SU-DHL-6 (cell line): ENCODE data around the gene TFDP2.
"Not testable (repeated sequence)": the region's sequence is repeated elsewhere in the genome, so short reads cannot be mapped to it uniquely, and the experiment has no call there.

Source experiments
- H2AFZ ChIP-seq: fragments of 200-600 bp; sonication (generic); 2 replicates; pipeline ENCODE4 v1.6.1; 2014; ENCODE audit warnings: low read depth, mild to moderate bottlenecking, moderate library complexity, mixed read lengths, antibody characterized with exemption, low read length; ENCODE audit not compliant: severe bottlenecking
- H3F3A ChIP-seq: fragments of 200-600 bp; shearing (Covaris generic); 2 replicates; pipeline ENCODE4 v1.6.0; 2016; ENCODE audit warnings: antibody characterized with exemption, mild to moderate bottlenecking; ENCODE audit not compliant: insufficient read depth
- H3K27ac ChIP-seq: fragments of 200-600 bp; sonication (generic); 2 replicates; pipeline ENCODE4 v1.5.1; 2016; ENCODE audit warnings: low read depth, mild to moderate bottlenecking, low read length, moderate library complexity, mixed read lengths
- H3K27me3 ChIP-seq: fragments of 200-600 bp; sonication (generic), shearing (Covaris generic); 2 replicates; pipeline ENCODE4 v1.6.0; 2014; ENCODE audit warnings: mild to moderate bottlenecking, low read length
- H3K36me3 ChIP-seq: fragments of 200-600 bp; sonication (generic); 2 replicates; pipeline ENCODE4 v1.6.1; 2014; ENCODE audit warnings: mild to moderate bottlenecking, low read length, mixed read lengths
- H3K4me2 ChIP-seq: fragments of 300-600, 200-600 bp; shearing (Covaris generic), sonication (generic); 2 replicates; pipeline ENCODE4 v1.6.0; 2014; ENCODE audit warnings: low read length, low read depth, mild to moderate bottlenecking; ENCODE audit not compliant: poor library complexity, severe bottlenecking
- H3K4me3 ChIP-seq: fragments of 200-600 bp; sonication (generic); 2 replicates; pipeline ENCODE4 v1.5.1; 2014; ENCODE audit warnings: antibody characterized with exemption, low read length, mild to moderate bottlenecking, mixed read lengths; ENCODE audit not compliant: insufficient read depth, poor library complexity, severe bottlenecking
- H3K79me2 ChIP-seq: fragments of 200-600 bp; sonication (generic); 2 replicates; pipeline ENCODE4 v1.6.1; 2014; ENCODE audit warnings: mild to moderate bottlenecking, low read length, moderate library complexity; ENCODE audit not compliant: insufficient read depth
- H3K9ac ChIP-seq: fragments of 200-600 bp; sonication (generic); 2 replicates; pipeline ENCODE4 v1.7.0; 2014; ENCODE audit warnings: mild to moderate bottlenecking, low read length
- H3K9me2 ChIP-seq: fragments of 200-600 bp; sonication (generic); replicated peaks from 2 replicates; pipeline ENCODE4 v1.6.1; 2014; ENCODE audit warnings: low read length; ENCODE audit not compliant: insufficient read depth
- H3K9me3 ChIP-seq: fragments of 200-600 bp; sonication (generic); 2 replicates; pipeline ENCODE4 v1.6.1; 2014; ENCODE audit warnings: low read length, mixed read lengths; ENCODE audit not compliant: insufficient read depth
- H4K20me1 ChIP-seq: fragments of 200-600 bp; sonication (generic); 2 replicates; pipeline ENCODE4 v1.6.1; 2014; ENCODE audit warnings: low read depth, mild to moderate bottlenecking, antibody characterized with exemption, low read length, moderate library complexity, mixed read lengths
- EZH2phosphoT487 ChIP-seq: fragments of 200-600 bp; sonication (generic), shearing (Covaris generic); conservative IDR thresholded peaks from 2 replicates; pipeline ENCODE4 v1.6.1; 2018; ENCODE audit warnings: mild to moderate bottlenecking, antibody characterized with exemption, low read length, moderate library complexity, mixed read lengths
- TF ChIP-seq, protein P1 (sequence below): fragments of 200-600 bp; sonication (generic); IDR thresholded peaks from one replicate; pipeline ENCODE4 v1.5.1; 2017; ENCODE audit warnings: antibody characterized with exemption, mild to moderate bottlenecking, low read length, moderate library complexity; ENCODE audit not compliant: insufficient read depth, poor library complexity, severe bottlenecking

The TFDP2 gene

GRCh38 chr3:141926929-141927328 is 222.4 kb downstream of the TFDP2 start:
- no peak overlapping the region for H3K27ac ChIP-seq
- no peak overlapping the region for H3K4me2 ChIP-seq
- H2AFZ ChIP-seq, result no peak overlapping the region
- H3K36me3 ChIP-seq, result peaks cover 8% of the 10 kb centered on the region; the same call in 1 of the 2 replicates
- H3K9ac ChIP-seq, result no peak overlapping the region
- no peak overlapping the region for H3K4me3 ChIP-seq
- H3F3A ChIP-seq, result no peaks in the 10 kb centered on the region; the same call in 1 of the 2 replicates
- no peaks in the 10 kb centered on the region for H3K79me2 ChIP-seq
- no peaks in the 10 kb centered on the region for H3K9me3 ChIP-seq
- H3K9me2 ChIP-seq, result no peaks in the 10 kb centered on the region
- H3K27me3 ChIP-seq, result no peaks in the 10 kb centered on the region
- no peaks in the 10 kb centered on the region for H4K20me1 ChIP-seq
- TF ChIP-seq EZH2phosphoT487, result no peak
- TF ChIP-seq, protein P1, sequence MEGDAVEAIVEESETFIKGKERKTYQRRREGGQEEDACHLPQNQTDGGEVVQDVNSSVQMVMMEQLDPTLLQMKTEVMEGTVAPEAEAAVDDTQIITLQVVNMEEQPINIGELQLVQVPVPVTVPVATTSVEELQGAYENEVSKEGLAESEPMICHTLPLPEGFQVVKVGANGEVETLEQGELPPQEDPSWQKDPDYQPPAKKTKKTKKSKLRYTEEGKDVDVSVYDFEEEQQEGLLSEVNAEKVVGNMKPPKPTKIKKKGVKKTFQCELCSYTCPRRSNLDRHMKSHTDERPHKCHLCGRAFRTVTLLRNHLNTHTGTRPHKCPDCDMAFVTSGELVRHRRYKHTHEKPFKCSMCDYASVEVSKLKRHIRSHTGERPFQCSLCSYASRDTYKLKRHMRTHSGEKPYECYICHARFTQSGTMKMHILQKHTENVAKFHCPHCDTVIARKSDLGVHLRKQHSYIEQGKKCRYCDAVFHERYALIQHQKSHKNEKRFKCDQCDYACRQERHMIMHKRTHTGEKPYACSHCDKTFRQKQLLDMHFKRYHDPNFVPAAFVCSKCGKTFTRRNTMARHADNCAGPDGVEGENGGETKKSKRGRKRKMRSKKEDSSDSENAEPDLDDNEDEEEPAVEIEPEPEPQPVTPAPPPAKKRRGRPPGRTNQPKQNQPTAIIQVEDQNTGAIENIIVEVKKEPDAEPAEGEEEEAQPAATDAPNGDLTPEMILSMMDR, result no peak

GRCh38 chr3:141925677-141926076 is 223.7 kb downstream of the TFDP2 start:
- H3K4me3 ChIP-seq, H4K20me1 ChIP-seq, H3K27ac ChIP-seq, H3K9ac ChIP-seq, H2AFZ ChIP-seq, H3F3A ChIP-seq, H3K27me3 ChIP-seq, H3K79me2 ChIP-seq, H3K9me2 ChIP-seq, H3K9me3 ChIP-seq, H3K4me2 ChIP-seq: not testable (repeated sequence)
- peaks cover 11% of the 10 kb centered on the region; the same call in 1 of the 2 replicates for H3K36me3 ChIP-seq

GRCh38 chr3:141921316-141921715 is 228.0 kb downstream of the TFDP2 start:
- Histone ChIP-seq H3K9me3 (no peaks in the 10 kb centered on the region), H3K27me3 (no peaks in the 10 kb centered on the region), H3K4me2 (no peak overlapping the region), H3K4me3 (no peak overlapping the region), H3F3A (no peaks in the 10 kb centered on the region; the same call in 1 of the 2 replicates), H3K36me3 (peaks cover 18% of the 10 kb centered on the region; the same call in 1 of the 2 replicates), H3K79me2 (no peaks in the 10 kb centered on the region), H2AFZ (no peak overlapping the region), H4K20me1 (no peaks in the 10 kb centered on the region), H3K9ac (no peak overlapping the region), H3K9me2 (no peaks in the 10 kb centered on the region), H3K27ac (no peak overlapping the region)
- TF ChIP-seq, protein P1, result no peak
- no peak for TF ChIP-seq EZH2phosphoT487

DNA sequence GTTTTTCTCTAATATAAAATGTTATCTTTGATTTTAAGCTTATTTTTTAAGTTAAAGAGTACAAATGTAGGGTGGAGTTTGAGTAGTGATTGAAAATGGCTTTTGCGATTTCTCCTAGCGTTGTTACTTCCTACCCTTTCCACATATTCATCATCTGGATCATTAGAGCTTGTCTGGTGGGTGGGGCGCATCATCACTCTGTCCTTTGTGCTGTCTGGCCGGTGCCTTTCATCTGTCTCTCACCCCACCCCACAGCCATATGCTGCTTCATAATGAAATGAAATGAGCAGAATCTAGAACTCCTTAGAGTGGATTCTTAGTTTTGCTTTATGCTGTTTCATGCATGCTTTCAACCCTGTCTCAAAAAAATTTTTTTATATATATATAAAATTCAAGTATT is 228.6 kb downstream of the TFDP2 start:
- Histone ChIP-seq H4K20me1 (no peaks in the 10 kb centered on the region), H3K9ac (no peak overlapping the region), H3K79me2 (no peaks in the 10 kb centered on the region), H3K27me3 (no peaks in the 10 kb centered on the region), H3K27ac (no peak overlapping the region), H3K9me3 (no peaks in the 10 kb centered on the region), H2AFZ (no peak overlapping the region), H3F3A (peaks cover 3% of the 10 kb centered on the region; the same call in 1 of the 2 replicates), H3K4me2 (no peak overlapping the region), H3K36me3 (peaks cover 24% of the 10 kb centered on the region; the same call in 1 of the 2 replicates), H3K4me3 (no peak overlapping the region), H3K9me2 (no peaks in the 10 kb centered on the region)
- TF ChIP-seq EZH2phosphoT487, result no peak
- TF ChIP-seq, protein P1, result no peak
